ENCODE measurements around the gene HOXA6. TPM values are rescaled to one million over a fixed set of nuclear protein-coding genes. Genes with fewer than 3 reads are reported as not detected.

The HOXA6 gene
- total RNA-seq, 2 experiments from 2014 or later, result not detected

- ChIA-PET CTCF (interaction anchor here (0.6 kb wide), 1 partner anchor 472 kb away, joined by 3 read pairs; no protein-coding TSS in a partner anchor), POLR2A (interaction anchor here (1.4 kb wide), 1 partner anchor 13 kb away, joined by 3 read pairs; no protein-coding TSS in a partner anchor)
- Mint-ChIP-seq H3K36me3 (ENCODE audit: low read depth) (peaks cover 8% of the 10 kb centered on the region), H3K27ac (no peak overlapping the region), H3K27me3 (peaks cover 90% of the 10 kb centered on the region), H3K9me3 (no peaks in the 10 kb centered on the region), H3K4me1 (peaks cover 24% of the 10 kb centered on the region), H3K4me3 (no peak overlapping the region)
- no peak for DNase-seq
Measured at GRCh38 chr7:27153526-27153925, 6.0 kb upstream of the HOXA6 start.

- H3K36me3 Mint-ChIP-seq (ENCODE audit: low read depth), result peaks cover 8% of the 10 kb centered on the region
- H3K4me3 Mint-ChIP-seq, result no peak overlapping the region
- no peak for DNase-seq
- POLR2A ChIA-PET, result interaction anchor here (0.8 to 1.4 kb wide), 2 partner anchors 13 to 62 kb away, joined by 3 read pairs; no protein-coding TSS in a partner anchor
- CTCF ChIA-PET, result interaction anchor here (1.1 kb wide), 1 partner anchor 8 kb away, joined by 5 read pairs; no protein-coding TSS in a partner anchor
- H3K4me1 Mint-ChIP-seq, result peaks cover 26% of the 10 kb centered on the region
- no peaks in the 10 kb centered on the region for H3K9me3 Mint-ChIP-seq
- peaks cover 90% of the 10 kb centered on the region for H3K27me3 Mint-ChIP-seq
- no peak overlapping the region for H3K27ac Mint-ChIP-seq
Measured at GRCh38 chr7:27152816-27153442, 5.4 kb upstream of the HOXA6 start.

GRCh38 chr7:27151931-27152815 is 4.6 kb upstream of the HOXA6 start, which contains the start of gene HOXA3:
Gene HOXA3, minus strand, starts transcription at chr7:27152583. Its CDS starts 41,943 bp downstream, at chr7:27110640.
- Mint-ChIP-seq H3K4me3 (peak within 1 kb of the TSS; percentile 38), H3K27me3 (peaks cover 87% of the 10 kb centered on the region), H3K36me3 (ENCODE audit: low read depth) (peaks cover 8% of the 10 kb centered on the region), H3K27ac (peak within 1 kb of the TSS; percentile 42), H3K9me3 (no peaks in the 10 kb centered on the region), H3K4me1 (peaks cover 23% of the 10 kb centered on the region)
- ChIA-PET POLR2A (interaction anchor here (0.8 to 1.4 kb wide), 2 partner anchors 14 to 62 kb away, joined by 3 read pairs; no protein-coding TSS in a partner anchor), CTCF (interaction anchor here (1.1 kb wide), 1 partner anchor 9 kb away, joined by 5 read pairs; no protein-coding TSS in a partner anchor)
- DNase-seq, result no peak

- peak overlapping the region; percentile 42 for H3K27ac Mint-ChIP-seq
- ChIA-PET CTCF (interaction anchor here (0.6 to 3.1 kb wide), 10 partner anchors 10 to 470 kb away, joined by 3 to 16 read pairs (median 6); no protein-coding TSS in a partner anchor), POLR2A (interaction anchor here (1.0 to 2.0 kb wide), 2 partner anchors 10 to 32 kb away, joined by 3 to 7 read pairs; no protein-coding TSS in a partner anchor)
- H3K27me3 Mint-ChIP-seq, result peaks cover 89% of the 10 kb centered on the region
- H3K4me3 Mint-ChIP-seq, result peak overlapping the region; percentile 38
- no peak for DNase-seq
- H3K9me3 Mint-ChIP-seq, result no peaks in the 10 kb centered on the region
- H3K36me3 Mint-ChIP-seq (ENCODE audit: low read depth), result peaks cover 8% of the 10 kb centered on the region
- peaks cover 23% of the 10 kb centered on the region for H3K4me1 Mint-ChIP-seq
Measured at GRCh38 chr7:27151341-27151930, 3.9 kb upstream of the HOXA6 start.

- Mint-ChIP-seq H3K36me3 (ENCODE audit: low read depth) (peaks cover 8% of the 10 kb centered on the region), H3K9me3 (no peaks in the 10 kb centered on the region), H3K27me3 (peaks cover 89% of the 10 kb centered on the region), H3K4me1 (peaks cover 23% of the 10 kb centered on the region), H3K4me3 (peak overlapping the region; percentile 38), H3K27ac (peak overlapping the region; percentile 42)
- peak; percentile 63 for DNase-seq
- CTCF ChIA-PET, result interaction anchor here (0.6 to 3.1 kb wide), 13 partner anchors 9 to 1258 kb away, joined by 3 to 16 read pairs (median 6); no protein-coding TSS in a partner anchor
- POLR2A ChIA-PET, result interaction anchor here (1.0 to 2.0 kb wide), 2 partner anchors 10 to 33 kb away, joined by 3 to 7 read pairs; no protein-coding TSS in a partner anchor
Measured at GRCh38 chr7:27150568-27151340, 3.2 kb upstream of the HOXA6 start.

- peaks cover 81% of the 10 kb centered on the region for H3K27me3 Mint-ChIP-seq
- DNase-seq, result no peak
- H3K36me3 Mint-ChIP-seq (ENCODE audit: low read depth), result peaks cover 5% of the 10 kb centered on the region
- CTCF ChIA-PET, result interaction anchor here (0.6 to 3.1 kb wide), 16 partner anchors 9 to 1288 kb away, joined by 3 to 16 read pairs (median 5); partner anchors contain the start of gene HOXA11
- no peaks in the 10 kb centered on the region for H3K9me3 Mint-ChIP-seq
- H3K4me3 Mint-ChIP-seq, result no peak overlapping the region
- peaks cover 19% of the 10 kb centered on the region for H3K4me1 Mint-ChIP-seq
- POLR2A ChIA-PET, result interaction anchor here (1.0 to 2.0 kb wide), 3 partner anchors 11 to 33 kb away, joined by 3 to 7 read pairs (median 5); no protein-coding TSS in a partner anchor
- no peak overlapping the region for H3K27ac Mint-ChIP-seq
Measured at GRCh38 chr7:27149842-27150567, 2.4 kb upstream of the HOXA6 start.

- ChIA-PET CTCF (interaction anchor here (0.6 to 3.1 kb wide), 12 partner anchors 8 to 1287 kb away, joined by 3 to 16 read pairs (median 6); partner anchors contain the start of gene HOXA11), POLR2A (interaction anchor here (1.0 kb wide), 1 partner anchor 23 kb away, joined by 5 read pairs; no protein-coding TSS in a partner anchor)
- DNase-seq, result no peak
- H3K27ac Mint-ChIP-seq, result no peak overlapping the region
- H3K27me3 Mint-ChIP-seq, result peaks cover 71% of the 10 kb centered on the region
- no peak overlapping the region for H3K4me3 Mint-ChIP-seq
- H3K36me3 Mint-ChIP-seq (ENCODE audit: low read depth), result peaks cover 5% of the 10 kb centered on the region
- no peaks in the 10 kb centered on the region for H3K9me3 Mint-ChIP-seq
- peaks cover 16% of the 10 kb centered on the region for H3K4me1 Mint-ChIP-seq
Measured at GRCh38 chr7:27148756-27149641, 1.4 kb upstream of the HOXA6 start.

GRCh38 chr7:27148031-27148755 is 619 bp upstream of the HOXA6 start:
- no peak for DNase-seq
- Mint-ChIP-seq H3K4me3 (no peak overlapping the region), H3K36me3 (ENCODE audit: low read depth) (peaks cover 5% of the 10 kb centered on the region), H3K27me3 (peaks cover 63% of the 10 kb centered on the region), H3K9me3 (no peaks in the 10 kb centered on the region), H3K27ac (no peak overlapping the region), H3K4me1 (peaks cover 16% of the 10 kb centered on the region)
- CTCF ChIA-PET, result interaction anchor here (1.1 to 3.1 kb wide), 4 partner anchors 11 to 1255 kb away, joined by 3 to 12 read pairs (median 7); no protein-coding TSS in a partner anchor
- POLR2A ChIA-PET, result no interaction called here

GRCh38 chr7:27146491-27147198 is 929 bp downstream of the HOXA6 start:
- peaks cover 50% of the 10 kb centered on the region for H3K27me3 Mint-ChIP-seq
- POLR2A ChIA-PET, result no interaction called here
- no peak for DNase-seq
- CTCF ChIA-PET, result no interaction called here
- H3K27ac Mint-ChIP-seq, result no peak overlapping the region
- no peak overlapping the region for H3K4me3 Mint-ChIP-seq
- no peaks in the 10 kb centered on the region for H3K9me3 Mint-ChIP-seq
- peaks cover 3% of the 10 kb centered on the region for H3K36me3 Mint-ChIP-seq (ENCODE audit: low read depth)
- peaks cover 12% of the 10 kb centered on the region for H3K4me1 Mint-ChIP-seq

Data from activated CD4-positive, alpha-beta memory T cell treated with anti-CD3 and anti-CD28 coated beads, Interleukin-2, amount 10 ng/mL, durations not matched to agents 7 days and 5 days (primary cell).